ENCODE data around the gene OR2H2. TPM values are rescaled to one million over a fixed set of nuclear protein-coding genes. Genes with fewer than 3 reads are reported as not detected.

The OR2H2 gene
- total and polyA plus RNA-seq, 2 experiments from 2014 or later = 0.86 TPM; not detected in 1

- no peak overlapping the region for H2AFZ ChIP-seq
- H3K27me3 Mint-ChIP-seq (ENCODE audit: insufficient read depth, low read depth, poor library complexity) = peaks cover 3% of the 10 kb centered on the region
- H3K36me3 Mint-ChIP-seq (ENCODE audit: low read depth) = no peaks in the 10 kb centered on the region
Measured at GRCh38 chr6:29567991-29568390, 16.9 kb upstream of the OR2H2 start.

GRCh38 chr6:29576056-29576455 lies 8.9 kb upstream of the OR2H2 start:
- Histone ChIP-seq H3K9me2 (ENCODE audit: insufficient read depth) (peaks cover 24% of the 10 kb centered on the region; the same call in 1 of the 2 replicates), H3K79me2 (replicated peaks; ENCODE audit: insufficient read depth) (no peaks in the 10 kb centered on the region), H2AFZ (no peak overlapping the region), H3K4me3 (no peak overlapping the region), H3K4me2 (no peak overlapping the region), H3K27me3 (ENCODE audit: insufficient read depth) (no peaks in the 10 kb centered on the region), H3K27ac (ENCODE audit: low read depth) (no peak overlapping the region), H3F3A (replicated peaks; ENCODE audit: low read depth) (no peaks in the 10 kb centered on the region), H3K36me3 (ENCODE audit: insufficient read depth) (no peaks in the 10 kb centered on the region), H4K20me1 (replicated peaks; ENCODE audit: insufficient read depth) (no peaks in the 10 kb centered on the region), H3K4me1 (ENCODE audit: insufficient read depth) (no peaks in the 10 kb centered on the region)
- DNase-seq (ENCODE audit: low spot score) = no peak
- no peaks in the 10 kb centered on the region for H3K9me3 Mint-ChIP-seq
- no peak for ATAC-seq
- no peaks in the 10 kb centered on the region for H3K27me3 Mint-ChIP-seq (ENCODE audit: insufficient read depth, low read depth, poor library complexity)
- H3K27ac Mint-ChIP-seq = no peak overlapping the region
- H3K4me3 Mint-ChIP-seq = no peak overlapping the region
- TF ChIP-seq ZNF114 (CRISPR knock-in tag; IDR thresholded peaks at IDR 0.05) (no peak), EZH2phosphoT487 (IDR thresholded peaks at IDR 0.05; ENCODE audit: unreplicated experiment) (no peak), NANOG (IDR thresholded peaks at IDR 0.05; ENCODE audit: borderline replicate concordance) (no peak), ZNF462 (CRISPR knock-in tag; IDR thresholded peaks at IDR 0.05) (no peak), CREB1 (CRISPR knock-in tag; IDR thresholded peaks at IDR 0.05; ENCODE audit: low read depth) (no peak), ETS1 (IDR thresholded peaks at IDR 0.05) (no peak), EZH2 (IDR thresholded peaks at IDR 0.05; ENCODE audit: low read depth, unreplicated experiment) (no peak), JUNB (IDR thresholded peaks at IDR 0.05; ENCODE audit: unreplicated experiment) (no peak)
- H3K4me1 Mint-ChIP-seq = no peaks in the 10 kb centered on the region
- H3K36me3 Mint-ChIP-seq (ENCODE audit: low read depth) = no peaks in the 10 kb centered on the region

More at GRCh38 chr6:29567991-29568390, 16.9 kb upstream of the OR2H2 start:
- ATAC-seq (no peak), DNase-seq (ENCODE audit: low spot score) (no peak)
- peaks cover 12% of the 10 kb centered on the region; the same call in 1 of the 2 replicates for H3K9me2 ChIP-seq (ENCODE audit: insufficient read depth)
- no peak overlapping the region for H3K4me3 ChIP-seq
- no peaks in the 10 kb centered on the region for H3K36me3 ChIP-seq (ENCODE audit: insufficient read depth)
- no peak for TF ChIP-seq CREB1 (CRISPR knock-in tag; IDR thresholded peaks at IDR 0.05; ENCODE audit: low read depth)
- TF ChIP-seq EZH2 (IDR thresholded peaks at IDR 0.05; ENCODE audit: low read depth, unreplicated experiment) = no peak
- H3K27me3 ChIP-seq (ENCODE audit: insufficient read depth) = no peaks in the 10 kb centered on the region
- no peaks in the 10 kb centered on the region for H3K79me2 ChIP-seq (replicated peaks; ENCODE audit: insufficient read depth)
- H3K4me2 ChIP-seq = no peak overlapping the region
- H3K27ac ChIP-seq (ENCODE audit: low read depth) = no peak overlapping the region
- no peaks in the 10 kb centered on the region for H4K20me1 ChIP-seq (replicated peaks; ENCODE audit: insufficient read depth)
- no peaks in the 10 kb centered on the region for H3K4me1 ChIP-seq (ENCODE audit: insufficient read depth)
- H3K4me3 Mint-ChIP-seq = no peak overlapping the region
- H3K27ac Mint-ChIP-seq = no peak overlapping the region
- no peaks in the 10 kb centered on the region for H3K9me3 Mint-ChIP-seq
- no peaks in the 10 kb centered on the region for H3K4me1 Mint-ChIP-seq
- no peaks in the 10 kb centered on the region for H3F3A ChIP-seq (replicated peaks; ENCODE audit: low read depth)

Measured in GM23338 (cell line).